SJCRH30 (cell line): ENCODE data around the gene ACOD1. TPM values are rescaled to one million over a fixed set of nuclear protein-coding genes. Genes with fewer than 3 reads are reported as not detected.

ENCODE experiments used
- DNase-seq, 2 experiments: peaks; one replicate each; pipeline ENCODE4 v3.0.0-alpha.2; 2015 to 2020
- H3K27ac ChIP-seq: fragments of 250-450 bp; sonication (Bioruptor Pico); 2 replicates; pipeline ENCODE4 v1.5.1; 2020; ENCODE audit warnings: mild to moderate bottlenecking, moderate library complexity
- H3K27me3 ChIP-seq: fragments of 250-450 bp; sonication (Bioruptor Pico); 2 replicates; pipeline ENCODE4 v1.5.1; 2020; ENCODE audit warnings: mild to moderate bottlenecking, moderate library complexity
- H3K36me3 ChIP-seq: fragments of 250-450 bp; sonication (Bioruptor Pico); 2 replicates; pipeline ENCODE4 v1.5.1; 2020; ENCODE audit warnings: mild to moderate bottlenecking, moderate library complexity
- H3K4me1 ChIP-seq: fragments of 250-450 bp; sonication (Bioruptor Pico); 2 replicates; pipeline ENCODE4 v1.5.1; 2020; ENCODE audit warnings: mild to moderate bottlenecking, moderate library complexity
- H3K4me3 ChIP-seq: fragments of 250-450 bp; sonication (Bioruptor Pico); 2 replicates; pipeline ENCODE4 v1.5.1; 2020; ENCODE audit warnings: mild to moderate bottlenecking, moderate library complexity
- H3K9me3 ChIP-seq: fragments of 250-450 bp; sonication (Bioruptor Pico); replicated peaks from 2 replicates; pipeline ENCODE4 v1.5.1; 2020; ENCODE audit warnings: mild to moderate bottlenecking, moderate library complexity
- total RNA-seq: library from RNA; depleted of rRNA; stranded (reverse); fragments of >200 nt; shearing (Covaris generic); gene quantifications from 2 replicates; pipeline ENCODE4 v1.2.3, GENCODE V29; 2014

ACOD1 gene
- total RNA-seq, 1 experiment from 2014 or later, result not detected

DNA sequence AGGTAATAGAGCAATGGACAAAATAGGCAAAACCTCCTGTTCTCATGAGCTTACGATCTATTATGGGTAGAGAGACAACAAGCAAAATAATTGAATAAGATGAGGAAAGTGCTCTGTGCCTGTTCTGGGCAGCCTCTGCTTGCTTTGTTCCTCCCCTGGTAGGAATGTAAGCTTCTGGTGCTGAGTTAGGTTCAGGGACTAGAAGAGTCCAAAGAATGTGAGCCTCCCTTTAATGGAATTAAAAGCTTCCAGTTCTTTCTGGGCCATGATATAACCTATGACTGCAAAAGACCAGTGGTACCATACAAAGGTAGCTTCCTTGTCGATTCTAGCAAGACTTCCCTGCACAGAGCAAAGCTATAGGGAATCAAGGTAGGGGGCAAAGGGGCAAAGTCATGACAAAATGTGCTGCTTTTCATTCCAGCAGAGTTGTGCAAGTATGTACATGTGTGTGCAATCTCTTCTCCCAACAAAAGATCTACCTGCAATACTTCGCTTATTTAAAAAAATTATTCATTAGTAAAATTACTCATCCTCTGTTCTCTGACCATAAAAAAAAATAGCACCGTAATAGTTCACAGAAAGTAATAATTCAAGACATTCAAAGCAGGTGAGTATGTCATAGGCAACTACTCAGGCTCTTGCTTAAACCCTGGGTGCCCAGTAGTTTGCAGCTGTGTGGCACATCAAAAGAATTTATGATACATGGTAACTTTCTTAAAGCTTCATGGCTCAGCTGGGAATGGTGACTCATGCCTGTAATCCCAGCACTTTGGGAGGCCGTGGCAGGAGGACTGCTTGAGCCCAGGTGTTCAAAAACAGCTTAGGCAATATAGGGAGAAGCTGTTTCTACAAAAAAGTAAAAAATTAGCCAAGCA is 21.4 kb downstream of the ACOD1 start:
- no peaks in the 10 kb centered on the region for H3K27me3 ChIP-seq
- no peaks in the 10 kb centered on the region for H3K36me3 ChIP-seq
- DNase-seq, result peak in 1 of 2 experiments; percentile 24
- H3K4me1 ChIP-seq, result peaks cover 12% of the 10 kb centered on the region
- H3K27ac ChIP-seq, result no peak overlapping the region
- H3K4me3 ChIP-seq, result no peak overlapping the region
- no peaks in the 10 kb centered on the region for H3K9me3 ChIP-seq

- no peak overlapping the region for H3K27ac ChIP-seq
These were observed 22.9 kb downstream of the ACOD1 start for GRCh38 chr13:76971215-76971614.

DNA sequence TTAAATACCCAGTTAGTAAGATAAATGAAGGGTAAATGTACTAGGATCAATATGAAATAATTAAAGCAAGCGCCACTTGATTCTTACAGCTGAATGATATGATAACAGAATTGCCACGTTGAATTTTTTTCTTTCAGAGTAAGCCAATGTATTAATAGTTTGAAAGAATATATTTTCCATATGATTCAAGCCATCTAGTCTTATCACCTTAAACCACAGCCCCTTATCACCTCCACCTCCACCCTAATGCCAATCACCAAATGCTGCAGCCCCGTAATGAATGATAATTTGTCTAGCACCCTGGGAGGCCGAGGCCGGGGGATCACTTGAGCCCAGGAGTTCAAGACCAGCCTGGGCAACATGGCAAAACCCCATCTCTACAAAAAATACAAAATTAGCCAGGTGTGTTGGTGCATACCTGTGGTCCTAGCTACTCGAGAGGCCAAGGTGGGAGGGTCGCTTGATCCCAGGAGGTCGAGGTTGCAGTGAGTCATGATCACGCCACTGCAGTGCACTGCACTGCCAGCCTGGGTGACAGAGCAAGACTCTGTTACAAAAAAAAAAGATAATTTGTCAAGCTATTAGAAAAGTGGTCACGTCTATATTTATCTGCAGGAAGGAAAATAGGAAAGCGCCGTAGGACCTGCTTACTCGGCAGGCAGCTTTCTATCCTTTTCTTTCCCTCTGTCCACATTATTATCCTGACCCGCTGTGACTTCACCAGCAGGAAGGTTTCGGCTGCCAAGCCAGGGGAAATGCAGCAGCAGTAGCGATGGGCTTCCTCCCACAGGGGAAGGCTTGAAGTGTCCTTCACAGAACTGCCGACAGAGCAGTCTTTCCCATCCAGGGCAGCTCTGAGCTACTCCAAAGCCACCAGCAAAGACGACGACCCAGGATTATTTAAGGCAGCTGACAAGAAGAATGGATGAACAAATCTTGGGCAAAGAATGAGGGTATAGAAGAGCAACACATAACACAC is 23.8 kb downstream of the ACOD1 start:
- Histone ChIP-seq H3K36me3 (no peaks in the 10 kb centered on the region), H3K4me1 (peaks cover 27% of the 10 kb centered on the region), H3K4me3 (no peak overlapping the region), H3K27ac (no peak overlapping the region), H3K9me3 (no peaks in the 10 kb centered on the region), H3K27me3 (no peaks in the 10 kb centered on the region)
- DNase-seq, result no peak

More at GRCh38 chr13:76971215-76971614, 22.9 kb downstream of the ACOD1 start:
- DNase-seq, result peak in 1 of 2 experiments; percentile 17
- Histone ChIP-seq H3K4me1 (peaks cover 18% of the 10 kb centered on the region), H3K9me3 (no peaks in the 10 kb centered on the region), H3K36me3 (no peaks in the 10 kb centered on the region), H3K27me3 (no peaks in the 10 kb centered on the region), H3K4me3 (no peak overlapping the region)

- Histone ChIP-seq H3K27ac (no peak overlapping the region), H3K4me1 (peaks cover 24% of the 10 kb centered on the region), H3K4me3 (no peak overlapping the region), H3K36me3 (no peaks in the 10 kb centered on the region), H3K9me3 (no peaks in the 10 kb centered on the region), H3K27me3 (no peaks in the 10 kb centered on the region)
- DNase-seq, result peak in 1 of 2 experiments; percentile 24
These were observed 25.8 kb downstream of the ACOD1 start for GRCh38 chr13:76973920-76974617.

GRCh38 chr13:76974618-76974975 is 26.3 kb downstream of the ACOD1 start:
- Histone ChIP-seq H3K27ac (no peak overlapping the region), H3K4me1 (peaks cover 23% of the 10 kb centered on the region), H3K36me3 (no peaks in the 10 kb centered on the region), H3K9me3 (no peaks in the 10 kb centered on the region), H3K4me3 (no peak overlapping the region), H3K27me3 (no peaks in the 10 kb centered on the region)
- DNase-seq, result no peak

DNA sequence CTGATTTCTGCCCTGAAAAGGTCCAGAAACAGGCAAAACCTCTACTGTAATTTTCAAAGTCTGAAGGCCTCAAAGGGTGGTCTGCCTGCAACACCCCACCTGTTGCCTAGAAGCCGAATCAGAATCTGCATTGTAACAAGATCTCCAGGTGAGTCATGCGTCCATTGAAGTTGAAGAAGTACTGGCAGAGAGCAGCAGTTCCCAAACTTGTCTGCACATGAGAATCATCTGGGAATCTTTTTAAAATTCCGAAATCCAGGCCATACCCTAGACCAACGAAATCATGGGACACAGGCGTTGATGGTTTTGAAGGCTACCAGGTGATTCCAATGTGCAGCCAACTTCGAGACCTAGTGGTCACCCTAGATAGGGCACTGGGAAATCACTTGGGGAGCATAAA is 27.6 kb downstream of the ACOD1 start:
- Histone ChIP-seq H3K4me1 (peaks cover 19% of the 10 kb centered on the region), H3K27me3 (peaks cover 3% of the 10 kb centered on the region; the same call in 1 of the 2 replicates), H3K27ac (no peak overlapping the region), H3K9me3 (no peaks in the 10 kb centered on the region), H3K36me3 (no peaks in the 10 kb centered on the region), H3K4me3 (no peak overlapping the region)
- DNase-seq, result peak in 1 of 2 experiments; percentile 9

- Histone ChIP-seq H3K36me3 (no peaks in the 10 kb centered on the region), H3K9me3 (no peaks in the 10 kb centered on the region), H3K27ac (peak overlapping the region; percentile 13; the same call in 1 of the 2 replicates), H3K4me3 (peak overlapping the region; percentile 10; the same call in 1 of the 2 replicates), H3K4me1 (peaks cover 19% of the 10 kb centered on the region), H3K27me3 (peaks cover 3% of the 10 kb centered on the region; the same call in 1 of the 2 replicates)
- DNase-seq, result peak; percentile 43 to 78
These were observed 28.2 kb downstream of the ACOD1 start for GRCh38 chr13:76976490-76976889.

DNA sequence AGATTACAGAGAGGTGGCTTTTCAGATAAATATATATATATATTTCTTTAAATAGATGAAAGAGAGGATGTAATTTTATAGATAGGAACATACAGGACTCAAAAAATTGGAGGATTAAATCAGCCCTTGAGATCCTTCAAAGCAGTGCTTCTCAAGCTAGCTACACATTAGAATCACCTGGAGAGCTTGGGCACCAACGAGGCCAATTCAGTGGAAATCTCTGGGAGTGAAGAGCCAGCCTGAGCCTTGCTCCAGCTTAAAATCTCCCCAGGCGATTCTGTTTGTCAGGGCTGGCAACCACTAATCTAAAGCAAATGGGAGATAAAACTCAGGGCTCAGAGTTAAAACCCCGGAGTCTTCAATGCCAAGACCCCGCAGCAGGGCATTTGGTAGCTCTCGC is 28.6 kb downstream of the ACOD1 start:
- H3K4me1 ChIP-seq, result peaks cover 19% of the 10 kb centered on the region
- no peak overlapping the region for H3K4me3 ChIP-seq
- H3K9me3 ChIP-seq, result no peaks in the 10 kb centered on the region
- no peak overlapping the region for H3K27ac ChIP-seq
- peaks cover 3% of the 10 kb centered on the region; the same call in 1 of the 2 replicates for H3K27me3 ChIP-seq
- H3K36me3 ChIP-seq, result no peaks in the 10 kb centered on the region
- DNase-seq, result peak in 1 of 2 experiments; percentile 35

- no peak overlapping the region for H3K4me3 ChIP-seq
- H3K36me3 ChIP-seq, result no peaks in the 10 kb centered on the region
- H3K27me3 ChIP-seq, result peaks cover 3% of the 10 kb centered on the region; the same call in 1 of the 2 replicates
- H3K27ac ChIP-seq, result no peak overlapping the region
- peaks cover 19% of the 10 kb centered on the region for H3K4me1 ChIP-seq
- no peaks in the 10 kb centered on the region for H3K9me3 ChIP-seq
- DNase-seq, result peak; percentile 46 to 55
These were observed 31.9 kb downstream of the ACOD1 start for GRCh38 chr13:76980075-76980718.

- H3K9me3 ChIP-seq, result no peaks in the 10 kb centered on the region
- DNase-seq, result no peak
These were observed 33.8 kb downstream of the ACOD1 start for GRCh38 chr13:76982061-76982460.

GRCh38 chr13:76983676-76984075 is 35.4 kb downstream of the ACOD1 start:
- no peak for DNase-seq

More at GRCh38 chr13:76982061-76982460, 33.8 kb downstream of the ACOD1 start:
- H3K36me3 ChIP-seq, result no peaks in the 10 kb centered on the region
- peaks cover 4% of the 10 kb centered on the region; the same call in 1 of the 2 replicates for H3K4me1 ChIP-seq
- no peak overlapping the region for H3K4me3 ChIP-seq
- H3K27me3 ChIP-seq, result peaks cover 3% of the 10 kb centered on the region; the same call in 1 of the 2 replicates
- H3K27ac ChIP-seq, result no peak overlapping the region

GRCh38 chr13:76991432-76991795 is 43.1 kb downstream of the ACOD1 start:
- Histone ChIP-seq H3K4me3 (peak overlapping the region; percentile 75), H3K36me3 (peaks cover 3% of the 10 kb centered on the region; the same call in 1 of the 2 replicates), H3K4me1 (no peaks in the 10 kb centered on the region), H3K27me3 (no peaks in the 10 kb centered on the region), H3K27ac (peak overlapping the region; percentile 31; the same call in 1 of the 2 replicates), H3K9me3 (no peaks in the 10 kb centered on the region)
- DNase-seq, result no peak

More at GRCh38 chr13:76983676-76984075, 35.4 kb downstream of the ACOD1 start:
- Histone ChIP-seq H3K4me3 (no peak overlapping the region), H3K4me1 (no peaks in the 10 kb centered on the region), H3K27ac (no peak overlapping the region), H3K9me3 (no peaks in the 10 kb centered on the region), H3K27me3 (peaks cover 3% of the 10 kb centered on the region; the same call in 1 of the 2 replicates), H3K36me3 (no peaks in the 10 kb centered on the region)

DNA sequence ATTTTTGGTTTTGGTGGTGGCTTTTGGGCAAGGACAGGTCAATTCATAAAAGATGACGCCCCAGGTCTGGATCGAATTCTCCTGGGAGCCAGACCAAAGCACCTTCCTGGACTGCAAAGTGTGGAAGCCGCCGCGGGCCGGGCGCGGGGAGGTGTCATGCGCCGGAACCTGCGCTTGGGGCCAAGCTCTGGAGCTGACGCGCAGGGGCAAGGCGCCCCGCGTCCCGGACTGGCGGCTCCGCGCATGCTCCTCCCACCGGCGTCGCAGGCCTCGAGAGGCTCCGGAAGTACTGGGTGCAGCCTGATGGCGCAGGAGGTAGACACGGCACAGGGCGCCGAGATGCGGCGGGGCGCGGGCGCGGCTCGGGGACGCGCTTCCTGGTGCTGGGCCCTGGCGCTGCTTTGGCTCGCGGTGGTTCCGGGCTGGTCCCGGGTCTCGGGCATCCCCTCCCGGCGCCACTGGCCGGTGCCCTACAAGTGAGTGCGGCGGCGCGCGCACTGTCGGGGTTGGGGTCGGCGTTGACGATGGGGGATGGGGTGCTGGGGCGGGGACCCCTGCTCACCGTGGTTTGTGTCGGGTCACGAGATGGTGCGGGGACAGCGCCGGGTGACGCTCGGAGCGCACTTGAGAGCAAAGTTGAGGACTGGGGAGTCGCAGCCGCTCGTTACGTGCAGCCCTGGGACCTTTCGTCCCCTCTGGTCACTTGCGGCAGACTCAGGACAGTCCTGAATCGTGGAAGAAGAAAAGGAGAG is 43.7 kb downstream of the ACOD1 start, which contains the start of gene CLN5:
Gene CLN5, plus strand, starts transcription at position 286 of the 752 bp plus-strand sequence. Its CDS starts 18 bp downstream, at position 304.
- Histone ChIP-seq H3K4me1 (no peaks in the 10 kb centered on the region), H3K9me3 (no peaks in the 10 kb centered on the region), H3K27me3 (no peaks in the 10 kb centered on the region), H3K4me3 (peak within 1 kb of the TSS; percentile 75), H3K36me3 (peaks cover 6% of the 10 kb centered on the region; the same call in 1 of the 2 replicates), H3K27ac (peak within 1 kb of the TSS; percentile 31)
- peak; percentile 87 for DNase-seq
